Measurements from ENCODE around the gene KBTBD12. TPM values are rescaled to one million over a fixed set of nuclear protein-coding genes. Genes with fewer than 3 reads are reported as not detected.

Gene KBTBD12
- total RNA-seq, 2 donors from 2014 or later = not detected

GRCh38 chr3:127961963-127962362, 46.9 kb downstream of the KBTBD12 start:
- H3K9me3 Mint-ChIP-seq = no peaks in the 10 kb centered on the region
- no peak overlapping the region for H3K27ac Mint-ChIP-seq
- ATAC-seq (peak in 1 of 2 donors; percentile 47), DNase-seq (ENCODE audit: low spot score in 2 of 2) (no peak)
- no peaks in the 10 kb centered on the region for H3K36me3 Mint-ChIP-seq

GRCh38 chr3:127962937-127963336, 47.9 kb downstream of the KBTBD12 start:
- Mint-ChIP-seq H3K27ac (no peak overlapping the region), H3K9me3 (no peaks in the 10 kb centered on the region), H3K36me3 (no peaks in the 10 kb centered on the region)
- ATAC-seq (no peak), DNase-seq (ENCODE audit: low spot score in 2 of 2) (no peak)

- no peaks in the 10 kb centered on the region for H3K36me3 Mint-ChIP-seq
- no peaks in the 10 kb centered on the region for H3K9me3 Mint-ChIP-seq
- DNase-seq (ENCODE audit: low spot score in 2 of 2) (no peak), ATAC-seq (no peak)
- no peak overlapping the region for H3K27ac Mint-ChIP-seq
Observed at GRCh38 chr3:127964053-127964452, 49.0 kb downstream of the KBTBD12 start.

GRCh38 chr3:127964816-127965215, 49.8 kb downstream of the KBTBD12 start:
- Mint-ChIP-seq H3K36me3 (no peaks in the 10 kb centered on the region), H3K9me3 (no peaks in the 10 kb centered on the region)
- ATAC-seq = no peak

GRCh38 chr3:127967316-127967715, 52.3 kb downstream of the KBTBD12 start:
- DNase-seq (ENCODE audit: low spot score in 2 of 2) (no peak), ATAC-seq (no peak)
- Mint-ChIP-seq H3K9me3 (no peaks in the 10 kb centered on the region), H3K27ac (no peak overlapping the region), H3K36me3 (no peaks in the 10 kb centered on the region)

More at GRCh38 chr3:127964816-127965215, 49.8 kb downstream of the KBTBD12 start:
- no peak for DNase-seq (ENCODE audit: low spot score in 2 of 2)
- H3K27ac Mint-ChIP-seq = no peak overlapping the region

GRCh38 chr3:127970966-127971592, 56.0 kb downstream of the KBTBD12 start:
- ATAC-seq = peak; percentile 57 to 68
- no peak overlapping the region for H3K27ac Mint-ChIP-seq
- H3K36me3 Mint-ChIP-seq = no peaks in the 10 kb centered on the region
- DNase-seq (ENCODE audit: low spot score in 2 of 2) = no peak
- no peaks in the 10 kb centered on the region for H3K9me3 Mint-ChIP-seq

- H3K27ac Mint-ChIP-seq = no peak overlapping the region
- no peak for ATAC-seq
- H3K9me3 Mint-ChIP-seq = no peaks in the 10 kb centered on the region
- DNase-seq (ENCODE audit: low spot score in 2 of 2) = no peak
- no peaks in the 10 kb centered on the region for H3K36me3 Mint-ChIP-seq
Observed at GRCh38 chr3:127974226-127974625, 59.2 kb downstream of the KBTBD12 start.

- H3K9me3 Mint-ChIP-seq = no peaks in the 10 kb centered on the region
- no peak overlapping the region for H3K27ac Mint-ChIP-seq
- DNase-seq (ENCODE audit: low spot score in 2 of 2) (no peak), ATAC-seq (no peak)
- H3K36me3 Mint-ChIP-seq = no peaks in the 10 kb centered on the region
Observed at GRCh38 chr3:127975153-127976029, 60.4 kb downstream of the KBTBD12 start.

GRCh38 chr3:127978636-127979035, 63.6 kb downstream of the KBTBD12 start:
- DNase-seq (ENCODE audit: low spot score in 2 of 2) (no peak), ATAC-seq (no peak)
- no peak overlapping the region for H3K27ac Mint-ChIP-seq
- H3K36me3 Mint-ChIP-seq = no peaks in the 10 kb centered on the region
- H3K9me3 Mint-ChIP-seq = no peaks in the 10 kb centered on the region

GRCh38 chr3:127979473-127979872, 64.4 kb downstream of the KBTBD12 start:
- DNase-seq (ENCODE audit: low spot score in 2 of 2) (no peak), ATAC-seq (no peak)
- H3K9me3 Mint-ChIP-seq = no peaks in the 10 kb centered on the region
- no peak overlapping the region for H3K27ac Mint-ChIP-seq
- no peaks in the 10 kb centered on the region for H3K36me3 Mint-ChIP-seq

- H3K27ac Mint-ChIP-seq = no peak overlapping the region
- ATAC-seq (no peak), DNase-seq (ENCODE audit: low spot score in 2 of 2) (no peak)
- no peaks in the 10 kb centered on the region for H3K36me3 Mint-ChIP-seq
- no peaks in the 10 kb centered on the region for H3K9me3 Mint-ChIP-seq
Observed at GRCh38 chr3:127981097-127981496, 66.1 kb downstream of the KBTBD12 start.

GRCh38 chr3:127982155-127982554, 67.1 kb downstream of the KBTBD12 start:
- DNase-seq (ENCODE audit: low spot score in 2 of 2) = no peak
- H3K9me3 Mint-ChIP-seq = no peaks in the 10 kb centered on the region
- ATAC-seq = no peak
- no peaks in the 10 kb centered on the region for H3K36me3 Mint-ChIP-seq
- peak overlapping the region in 1 of 2 donors; percentile 31 for H3K27ac Mint-ChIP-seq

GRCh38 chr3:127984241-127984975, 69.4 kb downstream of the KBTBD12 start:
- ATAC-seq (no peak), DNase-seq (ENCODE audit: low spot score in 2 of 2) (no peak)
- peak overlapping the region in 1 of 2 donors; percentile 4 for H3K27ac Mint-ChIP-seq
- no peaks in the 10 kb centered on the region for H3K36me3 Mint-ChIP-seq
- no peaks in the 10 kb centered on the region for H3K9me3 Mint-ChIP-seq

- DNase-seq (ENCODE audit: low spot score in 2 of 2) (no peak), ATAC-seq (no peak)
- H3K9me3 Mint-ChIP-seq = no peaks in the 10 kb centered on the region
- no peaks in the 10 kb centered on the region for H3K36me3 Mint-ChIP-seq
- H3K27ac Mint-ChIP-seq = no peak overlapping the region
Observed at GRCh38 chr3:127985216-127985615, 70.2 kb downstream of the KBTBD12 start.

GRCh38 chr3:127985655-127986225, 70.7 kb downstream of the KBTBD12 start:
- no peak for ATAC-seq
- Mint-ChIP-seq H3K27ac (no peak overlapping the region), H3K9me3 (no peaks in the 10 kb centered on the region), H3K36me3 (no peaks in the 10 kb centered on the region)
- no peak for DNase-seq (ENCODE audit: low spot score in 2 of 2)

- Mint-ChIP-seq H3K27ac (no peak overlapping the region), H3K36me3 (no peaks in the 10 kb centered on the region), H3K9me3 (no peaks in the 10 kb centered on the region)
- DNase-seq (ENCODE audit: low spot score in 2 of 2) (no peak), ATAC-seq (no peak)
Observed at GRCh38 chr3:127986803-127987202, 71.8 kb downstream of the KBTBD12 start.
